ENCODE results near the gene IRF2BP1. TPM values are rescaled to one million over a fixed set of nuclear protein-coding genes. Genes with fewer than 3 reads are reported as not detected.

The IRF2BP1 gene
- total RNA-seq, 4 donors from 2014 or later = 22.4 to 58.7 (median 44.2) TPM

DNA sequence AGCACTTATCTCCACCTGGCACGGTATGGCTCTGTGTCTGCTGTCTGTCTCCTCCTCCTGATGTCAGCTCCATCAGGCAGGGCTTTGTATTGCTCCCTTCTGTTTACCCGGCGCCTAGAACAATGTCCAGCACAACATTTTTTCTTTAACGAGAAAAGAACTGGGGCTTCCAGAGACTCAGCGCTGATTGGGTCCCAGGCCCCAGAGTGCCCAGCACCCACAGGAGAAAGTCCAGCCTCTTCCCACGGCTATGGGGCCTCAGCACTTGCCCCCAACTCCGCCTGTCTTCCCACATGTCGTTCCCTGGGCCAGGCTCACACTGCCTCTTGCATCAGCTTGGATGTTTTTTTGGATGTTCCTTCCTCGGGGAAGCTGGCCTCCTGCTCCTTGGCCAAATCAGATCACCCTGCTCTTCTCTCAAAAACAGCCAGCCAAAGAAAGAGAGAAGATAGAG lies 9.6 kb upstream of the IRF2BP1 start:
- H3K36me3 ChIP-seq = peaks cover 26 to 76% (median 53%) of the 10 kb centered on the region in 4 donors
- WGBS = 74% methylated on average over 9 of the region's 9 CpGs
- peaks cover under 1 to 8% (median 6%) of the 10 kb centered on the region in 4 donors for H3K4me1 ChIP-seq
- H3K9me3 ChIP-seq = no peaks in the 10 kb centered on the region
- H3K27ac ChIP-seq (replicated peaks in 1 of 4) = peak overlapping the region in 1 of 4 donors; percentile 42
- no peak for TF ChIP-seq EP300 (IDR thresholded peaks at IDR 0.05)
- no peak for TF ChIP-seq POLR2A (IDR thresholded peaks at IDR 0.05; ENCODE audit: low read depth)
- TF ChIP-seq POLR2AphosphoS5 (IDR thresholded peaks at IDR 0.05) = no peak
- intact Hi-C loops (cut with DNase I) = no loop called here
- DNase-seq (ENCODE audit: extremely low spot score) = no peak
- no peak overlapping the region for H3K4me3 ChIP-seq
- no peaks in the 10 kb centered on the region for H3K27me3 ChIP-seq

DNA sequence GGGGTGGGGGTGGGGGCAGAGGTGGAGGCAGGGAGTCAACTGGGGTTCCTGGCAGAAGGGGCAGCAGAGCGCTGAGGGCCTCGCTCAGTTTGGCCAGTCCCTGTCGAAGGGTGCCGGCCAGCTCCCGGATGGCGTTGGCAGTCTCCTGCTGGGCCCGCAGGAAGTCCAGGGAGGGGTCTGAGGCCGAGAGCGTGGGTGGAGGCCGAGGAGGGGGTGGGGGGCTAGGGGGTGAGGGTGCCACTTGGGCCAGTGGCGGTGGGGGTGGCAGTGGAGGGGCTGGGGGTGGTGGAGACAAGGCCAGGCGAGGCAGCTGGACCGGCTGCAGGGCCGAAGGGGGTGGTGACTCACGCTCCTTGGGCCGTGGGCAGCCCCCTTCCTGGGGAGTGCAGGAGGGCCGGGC lies 4.9 kb upstream of the IRF2BP1 start:
- Histone ChIP-seq H3K27me3 (no peaks in the 10 kb centered on the region), H3K4me3 (no peak overlapping the region), H3K4me1 (peaks cover 0 to 14% (median 12%) of the 10 kb centered on the region in 4 donors), H3K27ac (replicated peaks in 1 of 4) (no peak overlapping the region), H3K9me3 (no peaks in the 10 kb centered on the region), H3K36me3 (peaks cover 6 to 45% (median 25%) of the 10 kb centered on the region in 4 donors)
- DNase-seq (ENCODE audit: extremely low spot score) = no peak
- WGBS = 73% methylated on average over 17 of the region's 17 CpGs
- intact Hi-C loops (cut with DNase I) = no loop called here
- TF ChIP-seq, protein P1, sequence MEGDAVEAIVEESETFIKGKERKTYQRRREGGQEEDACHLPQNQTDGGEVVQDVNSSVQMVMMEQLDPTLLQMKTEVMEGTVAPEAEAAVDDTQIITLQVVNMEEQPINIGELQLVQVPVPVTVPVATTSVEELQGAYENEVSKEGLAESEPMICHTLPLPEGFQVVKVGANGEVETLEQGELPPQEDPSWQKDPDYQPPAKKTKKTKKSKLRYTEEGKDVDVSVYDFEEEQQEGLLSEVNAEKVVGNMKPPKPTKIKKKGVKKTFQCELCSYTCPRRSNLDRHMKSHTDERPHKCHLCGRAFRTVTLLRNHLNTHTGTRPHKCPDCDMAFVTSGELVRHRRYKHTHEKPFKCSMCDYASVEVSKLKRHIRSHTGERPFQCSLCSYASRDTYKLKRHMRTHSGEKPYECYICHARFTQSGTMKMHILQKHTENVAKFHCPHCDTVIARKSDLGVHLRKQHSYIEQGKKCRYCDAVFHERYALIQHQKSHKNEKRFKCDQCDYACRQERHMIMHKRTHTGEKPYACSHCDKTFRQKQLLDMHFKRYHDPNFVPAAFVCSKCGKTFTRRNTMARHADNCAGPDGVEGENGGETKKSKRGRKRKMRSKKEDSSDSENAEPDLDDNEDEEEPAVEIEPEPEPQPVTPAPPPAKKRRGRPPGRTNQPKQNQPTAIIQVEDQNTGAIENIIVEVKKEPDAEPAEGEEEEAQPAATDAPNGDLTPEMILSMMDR (IDR thresholded peaks at IDR 0.05) = no peak
- TF ChIP-seq POLR2AphosphoS5 (IDR thresholded peaks at IDR 0.05) (no peak), EP300 (IDR thresholded peaks at IDR 0.05) (no peak), POLR2A (IDR thresholded peaks at IDR 0.05; ENCODE audit: low read depth) (no peak)

DNA sequence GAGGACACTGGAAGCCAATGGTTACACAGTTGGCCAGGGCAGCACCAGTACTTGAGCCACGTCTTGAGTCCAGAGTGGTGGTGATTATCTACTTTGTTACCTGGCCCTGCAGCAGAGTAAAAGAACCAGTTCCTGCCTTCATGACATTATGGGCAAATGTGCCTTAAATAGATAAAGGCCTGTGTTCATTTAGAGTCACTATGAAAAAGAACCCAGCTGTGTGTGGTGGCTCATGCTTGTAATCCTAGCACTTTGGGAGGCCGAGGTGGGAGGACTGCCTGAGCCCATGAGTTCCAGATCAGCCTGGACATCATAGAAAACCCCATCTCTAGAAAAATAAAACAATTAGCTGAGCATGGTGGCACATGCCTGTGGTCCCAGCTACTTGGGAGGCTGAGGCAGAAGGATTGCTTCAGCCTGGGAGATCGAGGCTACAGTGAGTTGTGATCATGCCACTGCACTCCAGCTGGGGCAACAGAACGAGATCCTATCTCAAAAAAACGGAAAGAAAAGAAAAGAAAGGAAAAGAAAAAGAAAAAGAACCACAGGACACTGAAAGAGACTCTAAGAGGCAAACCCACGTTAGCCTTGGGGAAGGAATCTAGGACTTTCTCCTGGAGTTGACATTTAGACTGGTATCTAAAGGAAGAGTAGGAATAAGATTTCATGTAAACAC lies 3.4 kb upstream of the IRF2BP1 start:
- no peak for DNase-seq (ENCODE audit: extremely low spot score)
- intact Hi-C loops (cut with DNase I) = no loop called here
- TF ChIP-seq, protein P1 (IDR thresholded peaks at IDR 0.05) = no peak
- TF ChIP-seq EP300 (IDR thresholded peaks at IDR 0.05) (no peak), POLR2AphosphoS5 (IDR thresholded peaks at IDR 0.05) (no peak), POLR2A (IDR thresholded peaks at IDR 0.05; ENCODE audit: low read depth) (no peak)

DNA sequence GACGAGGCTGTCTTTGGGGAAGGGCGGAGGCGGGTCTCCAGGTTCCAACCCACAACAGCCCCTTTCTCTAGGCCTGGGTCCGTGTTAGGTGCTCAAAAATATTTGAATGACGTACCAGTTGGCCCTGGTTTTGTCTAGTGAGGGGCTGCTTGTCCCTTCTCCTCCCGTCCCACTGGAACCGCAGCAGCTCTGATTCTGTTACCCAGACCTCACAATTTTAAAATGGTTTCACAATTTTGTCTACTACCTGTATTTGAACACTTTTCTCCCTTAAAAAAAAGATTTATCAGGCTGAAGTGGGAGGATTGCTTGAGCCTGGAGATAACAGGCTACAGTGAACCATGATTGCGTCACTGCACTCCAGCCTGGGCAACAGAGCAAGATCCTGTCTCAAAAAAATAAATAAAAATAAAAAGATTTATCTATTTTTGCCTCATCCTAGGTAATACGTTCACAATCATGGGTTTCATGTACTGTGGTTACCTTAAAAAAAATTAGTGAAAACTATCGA lies 1.3 kb upstream of the IRF2BP1 start:
- peak overlapping the region; percentile 68 to 91 (median 78) for H3K4me3 ChIP-seq
- intact Hi-C loops (cut with DNase I) = loop anchor here (2.0 kb wide), 1 partner anchor 24 kb away; the partner anchor contains the start of gene SYMPK
- WGBS = 41% methylated on average over 10 of the region's 10 CpGs
- H3K27ac ChIP-seq (replicated peaks in 1 of 4) = peak overlapping the region; percentile 88 to 93 (median 90)
- no peaks in the 10 kb centered on the region for H3K9me3 ChIP-seq
- peaks cover 5 to 36% (median 18%) of the 10 kb centered on the region in 4 donors for H3K36me3 ChIP-seq
- no peak for DNase-seq (ENCODE audit: extremely low spot score)
- peaks cover 32 to 48% (median 46%) of the 10 kb centered on the region in 4 donors for H3K4me1 ChIP-seq
- no peaks in the 10 kb centered on the region for H3K27me3 ChIP-seq
- TF ChIP-seq, protein P1 (IDR thresholded peaks at IDR 0.05) = no peak
- no peak for TF ChIP-seq POLR2AphosphoS5 (IDR thresholded peaks at IDR 0.05)
- no peak for TF ChIP-seq POLR2A (IDR thresholded peaks at IDR 0.05; ENCODE audit: low read depth)
- TF ChIP-seq EP300 (IDR thresholded peaks at IDR 0.05) = no peak

More for the DNA sequence above, 3.4 kb upstream of the IRF2BP1 start:
- Histone ChIP-seq H3K27ac (replicated peaks in 1 of 4) (no peak overlapping the region), H3K36me3 (peaks cover 1 to 36% (median 16%) of the 10 kb centered on the region in 4 donors), H3K4me3 (no peak overlapping the region), H3K4me1 (peaks cover 11 to 27% (median 25%) of the 10 kb centered on the region in 4 donors), H3K27me3 (no peaks in the 10 kb centered on the region), H3K9me3 (no peaks in the 10 kb centered on the region)
- WGBS = 79% methylated on average over 6 of the region's 6 CpGs

All from esophagus muscularis mucosa (tissue), 4 donors.